MM.1S (cell line): ENCODE data around the gene INO80D.

ENCODE experiments used
- CTCF ChIP-seq: fragments of 300-600 bp; sonication (generic); IDR thresholded peaks from 2 replicates; pipeline ENCODE4 v1.5.1; 2016; ENCODE audit warnings: antibody characterized with exemption, low read length, mixed read lengths
- EZH2 ChIP-seq: fragments of 300-600 bp; sonication (generic); optimal IDR thresholded peaks from 2 replicates; pipeline ENCODE3; 2017; ENCODE audit warnings: low read depth, mild to moderate bottlenecking, antibody characterized with exemption, low read length, mixed read lengths
- EZH2phosphoT487 ChIP-seq: fragments of 300-600 bp; sonication (generic); IDR thresholded peaks from 2 replicates; pipeline ENCODE4 v1.6.1; 2018; ENCODE audit warnings: antibody characterized with exemption, low read length

GRCh38 chr2:206080927-206081326 lies 5.0 kb downstream of the INO80D start:
- no peak for TF ChIP-seq CTCF
- TF ChIP-seq EZH2, result no peak
- TF ChIP-seq EZH2phosphoT487, result no peak
